GM23338 (cell line): Measurements from ENCODE around the gene USP31. TPM values are rescaled to one million over a fixed set of nuclear protein-coding genes. Genes with fewer than 3 reads are reported as not detected.

Experiments used
- ATAC-seq: fragments of 200-7000 bp; cut with Tn5 transposase; 3 replicates; pipeline ENCODE4 v1.9.1; 2020
- DNase-seq: peaks from one replicate; pipeline ENCODE4 v3.0.0-alpha.2; 2015; ENCODE audit warnings: low spot score
- H2AFZ ChIP-seq: fragments of 200-600 bp; sonication (generic); 2 replicates; pipeline ENCODE4 v1.8.0; 2016; ENCODE audit warnings: antibody characterized with exemption, mild to moderate bottlenecking, moderate library complexity
- H3F3A ChIP-seq: fragments of 200-600 bp; sonication (generic); replicated peaks from 2 replicates; pipeline ENCODE4 v1.8.0; 2017; ENCODE audit warnings: antibody characterized with exemption, mixed run types, low read depth
- H3K27ac ChIP-seq: fragments of 200-600 bp; sonication (generic); 2 replicates; pipeline ENCODE4 v1.6.1; 2016; ENCODE audit warnings: low read depth
- H3K27me3 ChIP-seq: fragments of 200-600 bp; sonication (generic); 2 replicates; pipeline ENCODE4 v1.8.0; 2016; ENCODE audit warnings: mild to moderate bottlenecking, mixed run types, moderate library complexity; ENCODE audit not compliant: insufficient read depth
- H3K36me3 ChIP-seq: fragments of 200-600 bp; sonication (generic); 2 replicates; pipeline ENCODE4 v1.8.0; 2016; ENCODE audit warnings: mild to moderate bottlenecking; ENCODE audit not compliant: insufficient read depth
- H3K4me1 ChIP-seq: fragments of 200-600 bp; sonication (generic); 2 replicates; pipeline ENCODE4 v1.8.0; 2016; ENCODE audit warnings: mild to moderate bottlenecking, moderate library complexity; ENCODE audit not compliant: insufficient read depth
- H3K4me2 ChIP-seq: fragments of 200-600 bp; sonication (generic); 2 replicates; pipeline ENCODE4 v1.7.1; 2017; ENCODE audit warnings: mixed run types
- H3K4me3 ChIP-seq: fragments of 200-600 bp; sonication (generic); 2 replicates; pipeline ENCODE4 v1.6.1; 2016; ENCODE audit warnings: mixed run types
- H3K79me2 ChIP-seq: fragments of 200-600 bp; sonication (generic); replicated peaks from 2 replicates; pipeline ENCODE4 v1.8.0; 2017; ENCODE audit warnings: mild to moderate bottlenecking; ENCODE audit not compliant: insufficient read depth
- H3K9me2 ChIP-seq: fragments of 200-600 bp; sonication (generic); 2 replicates; pipeline ENCODE4 v1.8.0; 2017; ENCODE audit not compliant: insufficient read depth
- H4K20me1 ChIP-seq: fragments of 200-600 bp; sonication (generic); replicated peaks from 2 replicates; pipeline ENCODE4 v1.8.0; 2017; ENCODE audit warnings: mild to moderate bottlenecking; ENCODE audit not compliant: insufficient read depth
- H3K27ac Mint-ChIP-seq: 2 replicates; pipeline ENCODE4 v1.8.0; 2020; ENCODE audit warnings: inconsistent platforms, mild to moderate bottlenecking, moderate library complexity, mixed read lengths
- H3K27me3 Mint-ChIP-seq: 3 replicates; pipeline ENCODE4 v1.8.0; 2022; ENCODE audit warnings: low read depth, mild to moderate bottlenecking, moderate library complexity, mixed read lengths, inconsistent platforms; ENCODE audit not compliant: insufficient read depth, poor library complexity
- H3K36me3 Mint-ChIP-seq: 3 replicates; pipeline ENCODE4 v1.8.0; 2021; ENCODE audit warnings: low read depth, mild to moderate bottlenecking, inconsistent platforms, moderate library complexity, mixed read lengths
- H3K4me1 Mint-ChIP-seq: 3 replicates; pipeline ENCODE4 v1.8.0; 2020; ENCODE audit warnings: mild to moderate bottlenecking, inconsistent platforms, mixed read lengths
- H3K4me3 Mint-ChIP-seq: 3 replicates; pipeline ENCODE4 v1.8.0; 2021; ENCODE audit warnings: moderate library complexity, mild to moderate bottlenecking, inconsistent platforms, mixed read lengths
- H3K9me3 Mint-ChIP-seq: 3 replicates; pipeline ENCODE4 v1.8.0; 2020; ENCODE audit warnings: moderate library complexity, mild to moderate bottlenecking, inconsistent platforms, mixed read lengths
- CREB1 ChIP-seq: fragments of 250-450 bp; sonication (Bioruptor Pico); IDR thresholded peaks from 2 replicates; pipeline ENCODE4 v1.5.0; 2020; ENCODE audit warnings: low read depth, mild to moderate bottlenecking, moderate library complexity
- EZH2 ChIP-seq: fragments of 200-600 bp; sonication (generic); IDR thresholded peaks from one replicate; pipeline ENCODE4 v1.8.0; 2017; ENCODE audit warnings: antibody characterized with exemption, mild to moderate bottlenecking, low read depth; ENCODE audit not compliant: unreplicated experiment
- EZH2phosphoT487 ChIP-seq: fragments of 200-600 bp; sonication (generic); IDR thresholded peaks from one replicate; pipeline ENCODE4 v1.8.1; 2018; ENCODE audit warnings: antibody characterized with exemption; ENCODE audit not compliant: unreplicated experiment
- JUNB ChIP-seq: IDR thresholded peaks from one replicate; pipeline ENCODE4 v1.6.1; 2016; ENCODE audit warnings: antibody characterized with exemption; ENCODE audit not compliant: unreplicated experiment
- NANOG ChIP-seq: IDR thresholded peaks from 2 replicates; pipeline ENCODE4 v1.6.1; 2016; ENCODE audit warnings: antibody characterized with exemption, borderline replicate concordance
- POLR2AphosphoS5 ChIP-seq: IDR thresholded peaks from 2 replicates; pipeline ENCODE4 v1.6.1; 2016; ENCODE audit warnings: antibody characterized with exemption, low read depth
- REST ChIP-seq: IDR thresholded peaks from one replicate; pipeline ENCODE4 v1.6.1; 2018; ENCODE audit warnings: antibody characterized with exemption; ENCODE audit not compliant: unreplicated experiment
- STAT1 ChIP-seq: IDR thresholded peaks from one replicate; pipeline ENCODE4 v1.6.1; 2016; ENCODE audit warnings: antibody characterized with exemption; ENCODE audit not compliant: unreplicated experiment
- ZNF114 ChIP-seq: fragments of 250-450 bp; sonication (Bioruptor Pico); IDR thresholded peaks from 2 replicates; pipeline ENCODE4 v1.5.0; 2020; ENCODE audit warnings: mild to moderate bottlenecking, moderate library complexity
- ZNF331 ChIP-seq: fragments of 250-450 bp; sonication (Bioruptor Pico); IDR thresholded peaks from 2 replicates; pipeline ENCODE4 v1.5.0; 2020; ENCODE audit warnings: low read depth, mild to moderate bottlenecking, moderate library complexity
- ZNF462 ChIP-seq: fragments of 250-450 bp; sonication (Bioruptor Pico); IDR thresholded peaks from 2 replicates; pipeline ENCODE4 v1.5.0; 2020; ENCODE audit warnings: mild to moderate bottlenecking, moderate library complexity
- polyA plus RNA-seq: library from polyadenylated mRNA; unstranded; fragments of >200 nt; fragmentation: Nextera tagmentation; extraction: Ambion mirVana; gene quantifications from 2 replicates; pipeline ENCODE4 v1.2.1, GENCODE V29; 2016
- total RNA-seq: library from RNA; depleted of rRNA; stranded (reverse); fragments of >200 nt; shearing (Covaris generic); gene quantifications from 2 replicates; pipeline ENCODE4 v1.2.3, GENCODE V29; 2014
- TF ChIP-seq, protein P1 (sequence below), 2 experiments: fragments of 200-600 bp in 1 of 2; sonication (generic) in 1 of 2; conservative IDR thresholded peaks; 2 replicates each; pipeline versions ENCODE4 v1.5.1 to v1.6.1; 2016 to 2017; ENCODE audit warnings: antibody characterized with exemption in 2 of 2, low read depth in 2 of 2, mild to moderate bottlenecking in 2 of 2, moderate library complexity in 1 of 2
- TF ChIP-seq, protein P2 (sequence below): IDR thresholded peaks from 2 replicates; pipeline ENCODE4 v1.6.1; 2016; ENCODE audit warnings: antibody characterized with exemption

Gene USP31
- total and polyA plus RNA-seq, 2 experiments from 2014 or later, result 4.3 to 17.9 TPM

DNA sequence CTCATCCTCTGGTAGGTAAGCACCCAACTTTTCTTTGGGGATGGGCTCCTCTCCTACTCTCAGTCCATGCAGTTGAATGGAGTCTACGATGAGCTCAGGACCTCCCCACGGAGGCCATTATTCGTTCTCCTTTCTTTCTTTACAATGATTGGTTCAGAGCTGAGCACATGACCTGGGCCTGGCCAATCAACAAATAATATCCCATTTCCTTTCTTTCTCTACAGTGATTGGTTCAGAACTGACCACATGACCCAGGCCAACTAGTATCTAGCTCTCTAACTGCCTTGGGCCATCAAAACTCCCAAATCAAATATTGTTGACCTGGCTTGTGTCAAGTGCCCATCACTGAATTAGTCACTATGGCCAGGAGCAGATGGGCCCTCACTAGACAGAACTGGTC, 129.2 kb downstream of the USP31 start:
- H3K36me3 Mint-ChIP-seq, result no peaks in the 10 kb centered on the region
- TF ChIP-seq REST (no peak), NANOG (no peak), POLR2AphosphoS5 (no peak), ZNF462 (CRISPR knock-in tag) (no peak), ZNF331 (CRISPR knock-in tag) (no peak), JUNB (no peak), EZH2 (no peak), STAT1 (no peak), EZH2phosphoT487 (no peak), ZNF114 (CRISPR knock-in tag) (no peak), CREB1 (CRISPR knock-in tag) (no peak)
- TF ChIP-seq, protein P1, sequence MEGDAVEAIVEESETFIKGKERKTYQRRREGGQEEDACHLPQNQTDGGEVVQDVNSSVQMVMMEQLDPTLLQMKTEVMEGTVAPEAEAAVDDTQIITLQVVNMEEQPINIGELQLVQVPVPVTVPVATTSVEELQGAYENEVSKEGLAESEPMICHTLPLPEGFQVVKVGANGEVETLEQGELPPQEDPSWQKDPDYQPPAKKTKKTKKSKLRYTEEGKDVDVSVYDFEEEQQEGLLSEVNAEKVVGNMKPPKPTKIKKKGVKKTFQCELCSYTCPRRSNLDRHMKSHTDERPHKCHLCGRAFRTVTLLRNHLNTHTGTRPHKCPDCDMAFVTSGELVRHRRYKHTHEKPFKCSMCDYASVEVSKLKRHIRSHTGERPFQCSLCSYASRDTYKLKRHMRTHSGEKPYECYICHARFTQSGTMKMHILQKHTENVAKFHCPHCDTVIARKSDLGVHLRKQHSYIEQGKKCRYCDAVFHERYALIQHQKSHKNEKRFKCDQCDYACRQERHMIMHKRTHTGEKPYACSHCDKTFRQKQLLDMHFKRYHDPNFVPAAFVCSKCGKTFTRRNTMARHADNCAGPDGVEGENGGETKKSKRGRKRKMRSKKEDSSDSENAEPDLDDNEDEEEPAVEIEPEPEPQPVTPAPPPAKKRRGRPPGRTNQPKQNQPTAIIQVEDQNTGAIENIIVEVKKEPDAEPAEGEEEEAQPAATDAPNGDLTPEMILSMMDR (conservative IDR thresholded peaks at IDR 0.05; ENCODE audit: low read depth in 2 of 2), result no peak
- TF ChIP-seq, protein P2, sequence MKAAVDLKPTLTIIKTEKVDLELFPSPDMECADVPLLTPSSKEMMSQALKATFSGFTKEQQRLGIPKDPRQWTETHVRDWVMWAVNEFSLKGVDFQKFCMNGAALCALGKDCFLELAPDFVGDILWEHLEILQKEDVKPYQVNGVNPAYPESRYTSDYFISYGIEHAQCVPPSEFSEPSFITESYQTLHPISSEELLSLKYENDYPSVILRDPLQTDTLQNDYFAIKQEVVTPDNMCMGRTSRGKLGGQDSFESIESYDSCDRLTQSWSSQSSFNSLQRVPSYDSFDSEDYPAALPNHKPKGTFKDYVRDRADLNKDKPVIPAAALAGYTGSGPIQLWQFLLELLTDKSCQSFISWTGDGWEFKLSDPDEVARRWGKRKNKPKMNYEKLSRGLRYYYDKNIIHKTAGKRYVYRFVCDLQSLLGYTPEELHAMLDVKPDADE, result no peak
- H3K27me3 Mint-ChIP-seq, result peaks cover 2% of the 10 kb centered on the region
- no peak overlapping the region for H3K4me2 ChIP-seq
- no peak for ATAC-seq
- no peaks in the 10 kb centered on the region; the same call in 2 of the 3 replicates for H3K9me3 Mint-ChIP-seq
- no peak overlapping the region for H2AFZ ChIP-seq
- H4K20me1 ChIP-seq, result no peaks in the 10 kb centered on the region
- H3K27ac ChIP-seq, result no peak overlapping the region
- H3K4me1 ChIP-seq, result no peaks in the 10 kb centered on the region
- no peak for DNase-seq
- no peaks in the 10 kb centered on the region for H3K79me2 ChIP-seq
- no peaks in the 10 kb centered on the region for H3K9me2 ChIP-seq
- no peaks in the 10 kb centered on the region for H3K27me3 ChIP-seq
- H3K36me3 ChIP-seq, result no peaks in the 10 kb centered on the region
- H3K4me3 Mint-ChIP-seq, result no peak overlapping the region
- H3K27ac Mint-ChIP-seq, result no peak overlapping the region
- H3F3A ChIP-seq, result no peaks in the 10 kb centered on the region
- no peak overlapping the region for H3K4me3 ChIP-seq
- H3K4me1 Mint-ChIP-seq, result no peaks in the 10 kb centered on the region
